Natural killer cell (primary cell): ENCODE results near the gene HCN3. TPM values are rescaled to one million over a fixed set of nuclear protein-coding genes. Genes with fewer than 3 reads are reported as not detected.

Experiments used
- ATAC-seq, 3 donors: fragments of 150-1000 bp in 2 of 3; fragments of 200-7000 bp in 1 of 3; cut with Tn5 transposase; 1 replicate in 1 of 3; 2 replicates in 2 of 3; pipeline ENCODE4 v1.10.0; 2021; ENCODE audit warnings: mild to moderate bottlenecking in 2 of 3, moderate library complexity in 2 of 3
- DNase-seq, 2 donors: peaks; one replicate each; pipeline versions ENCODE4 v3.0.0 to v3.0.0-alpha.2; 2013 to 2021; ENCODE audit warnings: mixed read lengths in 1 of 2
- H3K27ac ChIP-seq: one replicate; pipeline ENCODE4 v1.5.1; 2013; ENCODE audit warnings: mild to moderate bottlenecking, low read length
- H3K27me3 ChIP-seq: one replicate; pipeline ENCODE4 v1.6.1; 2013; ENCODE audit warnings: low read length; ENCODE audit not compliant: control insufficient read depth, insufficient read depth
- H3K36me3 ChIP-seq: one replicate; pipeline ENCODE4 v1.6.1; 2013; ENCODE audit warnings: low read length; ENCODE audit not compliant: control insufficient read depth, insufficient read depth
- H3K4me1 ChIP-seq: one replicate; pipeline ENCODE4 v1.6.1; 2013; ENCODE audit warnings: low read length; ENCODE audit not compliant: control insufficient read depth, insufficient read depth
- H3K4me3 ChIP-seq: one replicate; pipeline ENCODE4 v1.5.1; 2013; ENCODE audit warnings: low read length
- H3K9me3 ChIP-seq: one replicate; pipeline ENCODE4 v1.6.1; 2013; ENCODE audit warnings: low read length; ENCODE audit not compliant: control insufficient read depth, insufficient read depth
- H3K27ac Mint-ChIP-seq, 2 donors: one replicate each; pipeline ENCODE4 v1.8.0; 2022; ENCODE audit warnings: mild to moderate bottlenecking in 2 of 2, mixed read lengths in 2 of 2, moderate library complexity in 1 of 2
- H3K27me3 Mint-ChIP-seq, 2 donors: one replicate each; pipeline ENCODE4 v1.8.0; 2022; ENCODE audit warnings: low read depth in 2 of 2, mixed read lengths in 2 of 2
- H3K36me3 Mint-ChIP-seq: one replicate; pipeline ENCODE4 v1.8.0; 2022; ENCODE audit warnings: mixed read lengths
- H3K4me1 Mint-ChIP-seq, 2 donors: one replicate each; pipeline ENCODE4 v1.8.0; 2022; ENCODE audit warnings: mixed read lengths in 2 of 2
- H3K4me3 Mint-ChIP-seq: one replicate; pipeline ENCODE4 v1.8.0; 2022; ENCODE audit warnings: mild to moderate bottlenecking, moderate library complexity, mixed read lengths
- H3K9me3 Mint-ChIP-seq, 2 donors: one replicate each; pipeline ENCODE4 v1.8.0; 2022; ENCODE audit warnings: mixed read lengths in 2 of 2
- WGBS: methylation state at CpG from one replicate; pipeline ENCODE4 v1.1.7; 2013; ENCODE audit warnings: missing lambda C conversion rate; ENCODE audit not compliant: insufficient coverage; 5-methylcytosine and 5-hydroxymethylcytosine counted together
- intact Hi-C: fragments of 100-400 bp; cut with micrococcal nuclease; formaldehyde crosslinking; loops from one replicate; pipeline ENCODE4 v1.14.2; 2022
- total RNA-seq, 4 donors: library from RNA; stranded (reverse); fragments of 120-200 nt in 1 of 4; gene quantifications; one replicate each; pipeline versions ENCODE4 v1.2.3 to v1.2.4, GENCODE V29; 2013 to 2022
- TF ChIP-seq, protein P1 (sequence below): fragments of 200-600 bp; IDR thresholded peaks from one replicate; pipeline ENCODE4 v1.8.0; 2022; ENCODE audit warnings: antibody characterized with exemption

HCN3 gene
- total RNA-seq, 3 donors from 2014 or later (not counting 1 experiment from before 2014, with no cell fraction given) = 2.0 to 3.4 (median 2.6) TPM

DNA sequence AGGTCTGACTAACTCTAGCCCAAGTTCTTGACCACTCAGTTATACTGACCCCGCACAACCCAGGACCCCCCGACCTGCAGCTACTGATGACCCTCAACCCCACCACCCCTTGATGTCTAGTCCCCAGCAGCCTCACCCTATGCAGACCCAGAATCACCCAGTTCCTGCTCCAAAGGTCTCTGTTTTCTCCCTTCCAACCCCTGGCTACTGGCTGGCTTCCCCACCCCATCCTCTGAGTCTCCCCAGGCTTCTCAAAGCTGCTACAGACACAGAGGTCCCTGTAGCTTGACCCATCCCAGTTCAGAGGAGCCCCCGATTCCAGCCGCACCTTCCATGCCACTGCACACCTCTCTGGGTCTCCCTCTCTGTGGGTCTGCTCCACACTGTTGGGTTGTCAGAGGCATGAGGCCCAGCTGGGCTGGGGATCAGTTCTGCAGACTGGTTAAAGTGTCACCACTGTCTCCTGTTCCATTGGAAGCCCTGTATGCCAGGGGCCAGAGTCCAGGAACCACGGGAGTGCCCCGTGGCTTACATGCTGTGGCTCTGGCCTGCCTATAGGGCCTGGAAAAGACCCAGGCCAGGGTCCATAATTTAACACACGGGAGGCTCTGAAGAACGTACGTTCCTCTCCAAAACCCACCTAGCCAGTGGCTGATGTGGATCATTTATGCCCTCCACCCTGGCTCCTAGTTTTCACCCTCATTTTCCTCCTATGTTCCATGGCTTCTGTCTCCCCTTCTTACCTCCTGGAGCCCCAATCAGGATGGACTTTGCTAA, 23.5 kb downstream of the HCN3 start:
- no peak for DNase-seq
- no peak overlapping the region for H3K27ac Mint-ChIP-seq
- H3K4me3 ChIP-seq = no peak overlapping the region
- no peaks in the 10 kb centered on the region for H3K36me3 Mint-ChIP-seq
- no peak for ATAC-seq
- no peak overlapping the region for H3K4me3 Mint-ChIP-seq
- H3K27ac ChIP-seq = no peak overlapping the region
- peaks cover 18 to 25% of the 10 kb centered on the region in 2 donors for H3K27me3 Mint-ChIP-seq
- TF ChIP-seq, protein P1, sequence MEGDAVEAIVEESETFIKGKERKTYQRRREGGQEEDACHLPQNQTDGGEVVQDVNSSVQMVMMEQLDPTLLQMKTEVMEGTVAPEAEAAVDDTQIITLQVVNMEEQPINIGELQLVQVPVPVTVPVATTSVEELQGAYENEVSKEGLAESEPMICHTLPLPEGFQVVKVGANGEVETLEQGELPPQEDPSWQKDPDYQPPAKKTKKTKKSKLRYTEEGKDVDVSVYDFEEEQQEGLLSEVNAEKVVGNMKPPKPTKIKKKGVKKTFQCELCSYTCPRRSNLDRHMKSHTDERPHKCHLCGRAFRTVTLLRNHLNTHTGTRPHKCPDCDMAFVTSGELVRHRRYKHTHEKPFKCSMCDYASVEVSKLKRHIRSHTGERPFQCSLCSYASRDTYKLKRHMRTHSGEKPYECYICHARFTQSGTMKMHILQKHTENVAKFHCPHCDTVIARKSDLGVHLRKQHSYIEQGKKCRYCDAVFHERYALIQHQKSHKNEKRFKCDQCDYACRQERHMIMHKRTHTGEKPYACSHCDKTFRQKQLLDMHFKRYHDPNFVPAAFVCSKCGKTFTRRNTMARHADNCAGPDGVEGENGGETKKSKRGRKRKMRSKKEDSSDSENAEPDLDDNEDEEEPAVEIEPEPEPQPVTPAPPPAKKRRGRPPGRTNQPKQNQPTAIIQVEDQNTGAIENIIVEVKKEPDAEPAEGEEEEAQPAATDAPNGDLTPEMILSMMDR = no peak
- H3K9me3 Mint-ChIP-seq = no peaks in the 10 kb centered on the region
- 89% methylated on average over 9 of the region's 9 CpGs for WGBS
- no peaks in the 10 kb centered on the region for H3K4me1 Mint-ChIP-seq
- intact Hi-C loops = no loop called here
- H3K9me3 ChIP-seq = no peaks in the 10 kb centered on the region
- no peaks in the 10 kb centered on the region for H3K36me3 ChIP-seq
- no peaks in the 10 kb centered on the region for H3K4me1 ChIP-seq
- H3K27me3 ChIP-seq = peaks cover 3% of the 10 kb centered on the region

DNA sequence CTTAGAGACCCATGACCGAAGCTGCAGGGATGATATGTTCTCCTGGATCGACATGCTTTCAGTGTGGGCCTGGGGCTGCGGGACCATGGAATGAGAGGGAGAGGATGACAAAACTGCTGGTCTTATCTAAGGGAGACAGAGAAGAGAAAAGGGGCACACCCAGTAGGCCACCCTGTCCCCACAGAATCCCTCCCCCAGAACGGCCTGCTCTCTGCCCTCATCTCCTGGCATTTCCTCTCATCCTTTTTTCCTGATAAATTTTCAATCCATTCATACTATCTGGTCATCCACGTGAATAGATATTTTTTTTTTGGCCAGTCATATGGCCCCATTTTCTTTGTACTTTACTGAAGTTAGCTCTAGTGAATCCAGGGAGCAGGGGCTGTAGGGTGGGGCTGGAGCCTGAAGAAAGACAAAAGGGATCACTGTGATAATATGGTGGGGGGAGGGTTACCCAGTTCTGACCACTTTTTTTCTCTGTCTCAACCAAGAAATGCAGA, 24.1 kb downstream of the HCN3 start, which contains the start of gene PKLR:
TSS of gene PKLR (minus strand) at position 97 of the 500 bp plus-strand sequence. CDS start at position 54, 43 bp downstream.
- ATAC-seq (no peak), DNase-seq (no peak)
- intact Hi-C loops = no loop called here
- no peaks in the 10 kb centered on the region for H3K4me1 Mint-ChIP-seq
- no peak within 1 kb of the TSS for H3K27ac Mint-ChIP-seq
- peaks cover 2% of the 10 kb centered on the region for H3K27me3 ChIP-seq
- 92% methylated on average over 5 of the region's 5 CpGs for WGBS
- no peaks in the 10 kb centered on the region for H3K36me3 ChIP-seq
- no peak within 1 kb of the TSS for H3K4me3 Mint-ChIP-seq
- H3K4me1 ChIP-seq = no peaks in the 10 kb centered on the region
- H3K27me3 Mint-ChIP-seq = peaks cover 12 to 19% of the 10 kb centered on the region in 2 donors
- H3K9me3 Mint-ChIP-seq = no peaks in the 10 kb centered on the region
- TF ChIP-seq, protein P1 = no peak
- H3K27ac ChIP-seq = no peak within 1 kb of the TSS
- H3K36me3 Mint-ChIP-seq = no peaks in the 10 kb centered on the region
- H3K9me3 ChIP-seq = no peaks in the 10 kb centered on the region
- H3K4me3 ChIP-seq = no peak within 1 kb of the TSS

DNA sequence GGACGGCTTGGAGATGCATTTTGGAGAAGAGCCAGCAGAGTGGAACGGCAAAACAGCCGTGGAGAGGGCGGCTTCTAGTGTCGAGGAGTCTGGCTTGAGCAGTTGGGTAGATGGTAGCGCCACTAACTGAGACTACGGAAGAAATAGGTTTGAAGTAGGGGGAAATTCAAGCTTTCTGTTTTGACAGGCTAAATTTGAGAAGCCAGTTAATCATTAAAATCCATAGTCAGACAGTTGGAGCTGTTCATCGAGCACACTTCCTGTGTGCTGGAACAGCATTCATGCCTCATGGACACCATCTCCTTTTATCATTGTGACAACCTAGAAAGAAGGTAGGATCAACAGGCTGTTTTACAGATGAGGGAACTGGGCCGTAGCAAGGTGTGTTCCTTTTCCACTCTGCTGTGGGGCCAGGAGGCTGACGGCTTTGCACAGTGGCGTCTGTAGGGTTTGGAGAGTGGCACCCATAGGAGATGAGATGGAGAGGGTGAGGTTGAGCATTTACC, 27.3 kb downstream of the HCN3 start:
- no peak for DNase-seq
- H3K4me3 Mint-ChIP-seq = no peak overlapping the region
- TF ChIP-seq, protein P1 = no peak
- intact Hi-C loops = no loop called here
- Histone ChIP-seq H3K27ac (no peak overlapping the region), H3K36me3 (no peaks in the 10 kb centered on the region), H3K4me1 (peaks cover 17% of the 10 kb centered on the region), H3K9me3 (no peaks in the 10 kb centered on the region), H3K4me3 (no peak overlapping the region), H3K27me3 (no peaks in the 10 kb centered on the region)
- no peaks in the 10 kb centered on the region for H3K27me3 Mint-ChIP-seq
- ATAC-seq = no peak
- no peaks in the 10 kb centered on the region for H3K36me3 Mint-ChIP-seq
- 90% methylated on average over 10 of the region's 11 CpGs for WGBS
- no peak overlapping the region for H3K27ac Mint-ChIP-seq
- H3K4me1 Mint-ChIP-seq = peaks cover 13 to 16% of the 10 kb centered on the region in 2 donors
- no peaks in the 10 kb centered on the region for H3K9me3 Mint-ChIP-seq
